K562 treated with DMSO at 1 percent for 4 hours (cell line): ENCODE data around the gene RTP3. TPM values are rescaled to one million over a fixed set of nuclear protein-coding genes. Genes with fewer than 3 reads are reported as not detected.

Experiments used
- total RNA-seq: library from RNA; unstranded; fragments of 300-600 nt; gene quantifications from 2 replicates; pipeline ENCODE4 v1.2.3, GENCODE V29; 2022; ENCODE audit not compliant: insufficient read depth

RTP3 gene
- total RNA-seq = not detected in 2 replicates

GRCh38 chr3:46497556-46498265 lies at the start of gene RTP3:
TSS of gene RTP3 (plus strand) at chr3:46497976. CDS start at chr3:46498063, 87 bp downstream.

GRCh38 chr3:46464326-46465195 lies 33.2 kb upstream of the RTP3 start, which contains the start of gene LTF:
TSS of gene LTF (minus strand) at chr3:46464905. CDS start at chr3:46464867, 38 bp downstream.

Other genes with a start within 250 kb of the RTP3 start
- gene CCR2, start 143.9 kb upstream of the RTP3 start, total RNA-seq = not detected in 2 replicates
- not detected in 2 replicates for gene CCR5, start 127.0 kb upstream of the RTP3 start, total RNA-seq
- 3.8 and 4.8 TPM in 2 replicates for gene CCRL2, start 90.7 kb upstream of the RTP3 start, total RNA-seq
- 0.24 TPM in 1 of 2 replicates, not detected in the other for gene LTF, start 33.1 kb upstream of the RTP3 start, total RNA-seq
- gene LRRC2, start 68.3 kb downstream of the RTP3 start, total RNA-seq = not detected in 2 replicates
- gene FAM240A, start 114.5 kb downstream of the RTP3 start, total RNA-seq = not detected in 2 replicates
- not detected in 2 replicates for gene ALS2CL, start 195.7 kb downstream of the RTP3 start, total RNA-seq
- gene TMIE, start 203.4 kb downstream of the RTP3 start, total RNA-seq = not detected in 2 replicates
- not detected in 2 replicates for gene PRSS50, start 219.9 kb downstream of the RTP3 start, total RNA-seq